ENCODE measurements around the gene SMPD4.
"Not testable (repeated sequence)": the region's sequence is repeated elsewhere in the genome, so short reads cannot be mapped to it uniquely, and the experiment has no call there.

The SMPD4 gene, protein sequence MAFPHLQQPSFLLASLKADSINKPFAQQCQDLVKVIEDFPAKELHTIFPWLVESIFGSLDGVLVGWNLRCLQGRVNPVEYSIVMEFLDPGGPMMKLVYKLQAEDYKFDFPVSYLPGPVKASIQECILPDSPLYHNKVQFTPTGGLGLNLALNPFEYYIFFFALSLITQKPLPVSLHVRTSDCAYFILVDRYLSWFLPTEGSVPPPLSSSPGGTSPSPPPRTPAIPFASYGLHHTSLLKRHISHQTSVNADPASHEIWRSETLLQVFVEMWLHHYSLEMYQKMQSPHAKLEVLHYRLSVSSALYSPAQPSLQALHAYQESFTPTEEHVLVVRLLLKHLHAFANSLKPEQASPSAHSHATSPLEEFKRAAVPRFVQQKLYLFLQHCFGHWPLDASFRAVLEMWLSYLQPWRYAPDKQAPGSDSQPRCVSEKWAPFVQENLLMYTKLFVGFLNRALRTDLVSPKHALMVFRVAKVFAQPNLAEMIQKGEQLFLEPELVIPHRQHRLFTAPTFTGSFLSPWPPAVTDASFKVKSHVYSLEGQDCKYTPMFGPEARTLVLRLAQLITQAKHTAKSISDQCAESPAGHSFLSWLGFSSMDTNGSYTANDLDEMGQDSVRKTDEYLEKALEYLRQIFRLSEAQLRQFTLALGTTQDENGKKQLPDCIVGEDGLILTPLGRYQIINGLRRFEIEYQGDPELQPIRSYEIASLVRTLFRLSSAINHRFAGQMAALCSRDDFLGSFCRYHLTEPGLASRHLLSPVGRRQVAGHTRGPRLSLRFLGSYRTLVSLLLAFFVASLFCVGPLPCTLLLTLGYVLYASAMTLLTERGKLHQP
- total RNA-seq, result 69.8 to 73.8 reads per million in 2 donors

DNA sequence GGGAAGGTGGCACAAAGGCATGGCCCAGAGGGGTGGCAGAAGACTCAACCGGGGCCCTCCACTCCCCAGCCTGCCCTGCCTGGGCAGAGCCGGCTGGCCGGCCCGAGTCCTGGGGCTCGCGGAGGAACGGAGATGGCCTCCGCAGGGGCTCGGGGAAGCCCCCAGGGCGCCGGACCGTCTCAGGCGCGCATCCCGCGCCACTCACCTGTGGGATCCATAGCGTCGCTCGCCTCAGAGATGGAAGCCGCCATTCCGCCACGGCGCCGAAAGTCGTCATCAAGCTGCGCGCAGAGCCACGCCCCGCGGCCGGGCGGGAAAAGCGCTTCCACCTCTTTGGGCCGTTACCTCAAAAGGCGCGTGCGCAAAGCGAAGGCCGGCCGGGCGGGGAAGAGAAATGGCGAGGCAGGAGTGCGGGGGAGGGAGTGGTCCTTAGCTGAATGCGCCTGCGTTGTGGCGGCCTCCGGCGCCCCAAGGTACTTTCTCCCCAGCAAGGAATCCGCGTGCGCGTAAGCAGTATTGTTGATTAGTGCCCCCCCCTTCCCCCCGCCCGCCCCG is at the start of gene SMPD4:
TSS of gene SMPD4 (minus strand) at position 278 of the 555 bp plus-strand sequence. CDS start 5,010 bp downstream, outside the sequence.
- peak; percentile 97 for DNase-seq

DNA sequence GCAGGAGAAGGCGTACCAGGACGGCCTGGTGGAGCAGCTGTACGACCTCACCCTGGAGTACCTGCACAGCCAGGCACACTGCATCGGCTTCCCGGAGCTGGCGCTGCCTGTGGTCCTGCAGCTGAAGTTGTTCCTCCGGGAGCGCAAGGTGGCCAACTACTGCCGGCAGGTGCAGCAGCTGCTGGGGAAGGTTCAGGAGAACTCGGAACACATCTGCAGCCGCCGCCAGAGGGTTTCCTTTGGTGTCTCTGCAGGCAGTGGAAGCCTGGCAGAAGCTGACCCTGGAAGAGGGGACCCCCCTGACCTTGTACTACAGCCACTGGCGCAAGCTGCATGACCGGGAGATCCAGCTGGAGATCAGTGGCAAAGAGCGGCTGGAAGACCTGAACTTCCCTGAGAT is 49.5 kb upstream of the SMPD4 start:
- DNase-seq, result not testable (repeated sequence)

DNA sequence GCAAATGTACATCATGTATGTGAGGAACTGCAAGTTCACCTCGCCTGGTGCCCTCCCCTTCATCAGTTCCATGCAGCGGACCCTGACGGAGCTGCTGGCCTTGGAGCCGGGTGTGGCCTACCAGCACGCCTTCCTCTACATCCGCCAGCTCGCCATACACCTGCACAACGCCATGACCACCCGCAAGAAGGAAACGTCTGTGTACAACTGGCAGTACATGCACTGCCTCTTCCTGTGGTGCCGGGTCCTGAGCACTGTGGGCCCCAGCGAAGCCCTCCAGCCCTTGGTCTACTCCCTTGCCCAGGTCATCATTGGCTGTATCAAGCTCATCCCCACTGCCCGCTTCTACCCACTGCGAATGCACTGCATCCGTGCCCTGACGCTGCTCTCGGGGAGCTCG is 49.0 kb upstream of the SMPD4 start:
- DNase-seq, result not testable (repeated sequence)

DNA sequence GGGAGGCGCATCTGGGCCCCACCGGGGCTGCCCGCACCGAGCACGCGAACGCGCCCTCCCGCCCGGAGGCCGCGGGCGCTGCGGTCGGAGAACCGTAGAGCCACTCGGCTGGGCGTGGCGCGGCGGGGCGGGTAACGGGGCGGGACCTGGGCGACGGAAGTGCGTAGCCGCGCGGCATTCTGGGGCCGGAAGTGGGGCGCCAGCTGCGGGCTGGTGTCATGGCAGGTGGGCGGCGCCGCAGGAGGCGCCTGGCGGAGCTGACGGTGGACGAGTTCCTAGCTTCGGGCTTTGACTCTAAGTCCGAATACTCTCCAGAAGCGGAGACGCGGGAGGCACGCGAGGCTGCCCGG is 47.7 kb upstream of the SMPD4 start:
- DNase-seq, result not testable (repeated sequence)

DNA sequence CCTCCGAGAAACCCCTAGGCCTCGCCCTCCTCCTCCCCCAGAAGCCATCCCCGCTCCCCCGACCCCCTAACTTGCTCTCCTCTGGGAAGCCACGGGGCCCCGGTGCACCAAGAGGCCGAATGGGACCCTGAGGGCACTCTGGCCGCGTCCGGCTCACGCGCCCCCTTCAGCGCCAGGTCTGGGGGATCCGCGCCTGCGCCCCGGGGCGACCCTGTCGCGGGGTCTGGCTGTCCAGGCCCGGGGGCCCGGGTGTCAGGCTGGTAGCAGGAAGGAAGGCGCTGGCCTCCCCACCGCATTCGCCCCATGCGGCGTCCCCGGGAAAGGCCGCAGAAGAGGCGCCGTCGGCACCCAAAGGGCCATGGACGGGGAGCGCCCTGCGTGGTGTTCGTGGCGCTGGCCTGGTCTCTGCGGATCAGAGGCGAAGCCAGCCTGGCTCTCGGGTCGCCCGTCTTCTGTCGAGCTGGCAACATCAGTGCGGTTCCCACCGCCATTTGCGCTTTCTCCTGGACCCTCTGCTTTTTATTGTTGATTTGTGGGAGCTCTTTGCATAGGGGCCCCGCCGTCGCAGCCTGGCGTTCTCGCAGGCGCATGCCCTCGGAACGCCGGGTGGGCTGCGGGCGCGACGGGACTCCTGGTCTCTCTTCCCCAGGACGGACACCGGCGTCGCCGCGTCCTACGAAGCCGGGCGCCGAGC is 47.2 kb upstream of the SMPD4 start:
- not testable (repeated sequence) for DNase-seq

DNA sequence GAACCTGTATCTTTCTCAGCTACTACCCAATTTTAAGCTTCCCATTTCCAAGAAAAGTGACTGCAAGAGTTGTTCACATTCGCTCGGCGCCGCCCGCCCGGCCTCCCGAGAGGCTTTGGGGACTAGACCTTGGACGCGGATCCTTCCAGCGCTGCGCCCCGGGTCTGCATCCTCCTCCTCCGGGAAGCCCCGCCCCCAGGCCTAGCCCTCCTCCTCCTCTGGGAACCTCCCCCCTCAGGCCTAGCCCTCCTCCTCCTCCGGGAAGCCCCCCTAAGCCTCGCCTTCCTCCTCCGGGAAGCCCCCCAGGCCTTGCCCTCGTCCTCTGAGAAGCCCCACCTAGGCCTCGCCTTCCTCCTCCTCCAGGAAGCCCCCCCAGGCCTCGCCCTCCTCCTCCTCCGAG is 46.6 kb upstream of the SMPD4 start:
- not testable (repeated sequence) for DNase-seq

DNA sequence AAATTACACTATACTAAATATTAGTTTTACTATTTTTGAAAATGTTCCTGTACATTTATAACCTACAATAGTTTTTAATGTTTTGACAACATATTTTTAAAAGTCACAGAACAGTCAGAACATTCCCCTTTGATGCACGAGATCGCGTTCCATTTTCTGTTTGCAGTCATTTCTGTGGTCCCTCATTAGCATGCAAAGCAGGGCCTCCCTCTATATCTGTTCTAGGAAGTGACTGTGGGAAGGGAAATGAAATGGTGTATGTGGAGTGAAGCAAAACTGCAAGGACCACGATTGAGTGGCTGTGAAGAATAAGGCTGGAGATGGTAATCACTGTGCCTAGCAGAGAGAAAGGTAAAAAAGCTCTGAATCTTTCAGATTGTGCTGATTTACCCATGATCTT is 41.1 kb upstream of the SMPD4 start:
- not testable (repeated sequence) for DNase-seq

DNA sequence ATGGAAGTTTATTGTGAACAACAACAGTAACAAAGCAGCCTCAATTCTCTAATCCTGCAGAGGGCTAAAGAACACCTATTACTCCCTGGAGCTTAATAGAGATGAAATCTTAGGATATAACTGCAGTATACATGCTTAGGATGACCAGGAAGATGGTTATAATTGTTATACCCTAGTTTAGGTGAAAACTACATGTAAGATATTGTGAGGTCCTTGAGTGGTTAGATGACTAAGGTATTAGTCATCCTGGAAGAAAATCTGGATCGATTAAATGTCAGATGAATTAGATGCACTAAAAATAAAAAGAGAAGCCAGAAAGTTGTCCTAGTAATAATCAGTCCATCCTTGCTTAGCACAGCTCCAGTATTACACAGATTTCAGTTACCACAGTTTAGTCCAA is 39.1 kb upstream of the SMPD4 start:
- DNase-seq, result not testable (repeated sequence)

DNA sequence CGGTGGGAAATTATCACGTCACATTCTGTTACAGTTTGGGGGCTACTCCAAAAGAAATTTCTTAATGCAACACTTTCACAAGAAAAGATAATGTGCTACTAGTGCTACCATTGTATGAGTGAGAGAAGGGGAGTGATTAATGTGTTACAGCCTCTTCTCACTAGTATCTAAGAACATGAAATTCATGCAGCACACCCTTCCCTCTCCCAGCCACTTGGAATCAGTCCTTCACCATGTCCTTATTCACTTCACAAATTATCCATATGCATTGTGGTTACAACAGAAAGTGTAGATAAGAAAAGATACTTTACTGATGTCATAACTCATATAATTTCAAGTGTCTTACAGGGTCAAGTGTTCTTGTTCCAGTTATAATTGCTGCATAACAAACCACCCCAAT is 37.7 kb upstream of the SMPD4 start:
- not testable (repeated sequence) for DNase-seq

DNA sequence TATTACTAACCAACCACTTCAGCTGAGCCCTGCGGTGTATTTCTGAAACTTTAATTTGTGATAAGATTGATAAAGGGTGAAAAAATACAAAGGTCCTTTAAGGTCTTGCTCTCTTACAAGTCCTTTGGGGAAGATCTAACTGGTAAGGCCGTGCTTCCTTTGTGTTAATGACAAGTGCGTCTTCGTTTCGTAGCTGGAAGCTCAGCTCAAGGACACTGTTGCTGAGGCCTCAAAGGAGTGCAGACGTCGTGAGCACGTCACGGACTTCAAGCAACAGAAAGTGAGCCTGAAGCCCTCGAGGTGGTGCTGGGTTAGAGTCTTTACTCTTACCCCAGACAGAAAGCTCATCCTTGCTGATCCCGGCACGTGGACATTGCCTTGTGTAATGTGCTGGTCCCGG is 25.6 kb upstream of the SMPD4 start:
- DNase-seq, result not testable (repeated sequence)

DNA sequence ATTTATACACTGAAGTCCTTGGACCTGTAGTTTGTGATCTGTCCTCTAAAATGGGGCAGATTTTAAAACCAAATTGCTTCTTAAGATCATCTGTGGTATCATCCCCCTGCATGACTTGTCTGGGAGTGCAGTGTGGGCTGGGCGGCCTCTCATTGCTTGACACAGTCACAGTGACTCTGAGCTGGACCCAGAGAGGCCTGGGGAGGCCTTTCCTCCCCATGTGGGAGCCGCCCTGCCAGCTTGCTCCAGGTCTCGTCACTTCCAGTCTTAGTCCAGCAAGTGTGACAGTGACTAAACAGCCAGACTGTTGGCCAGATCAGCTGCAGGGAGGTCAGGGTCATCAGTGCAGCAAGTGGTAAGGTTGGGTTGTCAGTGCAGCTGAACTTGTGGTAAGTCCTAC is 21.7 kb upstream of the SMPD4 start:
- not testable (repeated sequence) for DNase-seq

DNA sequence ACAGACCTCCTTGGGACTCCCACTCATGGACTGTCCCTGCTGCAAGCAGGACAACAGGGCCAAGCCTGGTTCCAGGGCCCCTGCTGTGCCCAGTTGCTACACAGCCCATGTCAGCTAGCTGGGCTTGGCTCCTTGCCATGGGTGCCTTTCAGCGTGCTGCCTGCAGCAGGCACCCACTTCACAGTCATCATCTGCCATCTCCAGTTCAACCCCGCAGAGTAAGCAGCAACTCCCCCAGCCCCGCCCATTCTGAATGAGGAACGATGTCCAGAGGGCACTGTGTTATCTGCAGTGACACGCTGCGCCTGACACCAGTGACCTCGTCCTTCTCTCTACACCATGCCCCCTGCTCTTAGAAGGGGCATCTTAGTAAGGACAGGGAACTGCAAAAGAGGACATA is 21.1 kb upstream of the SMPD4 start:
- not testable (repeated sequence) for DNase-seq

DNA sequence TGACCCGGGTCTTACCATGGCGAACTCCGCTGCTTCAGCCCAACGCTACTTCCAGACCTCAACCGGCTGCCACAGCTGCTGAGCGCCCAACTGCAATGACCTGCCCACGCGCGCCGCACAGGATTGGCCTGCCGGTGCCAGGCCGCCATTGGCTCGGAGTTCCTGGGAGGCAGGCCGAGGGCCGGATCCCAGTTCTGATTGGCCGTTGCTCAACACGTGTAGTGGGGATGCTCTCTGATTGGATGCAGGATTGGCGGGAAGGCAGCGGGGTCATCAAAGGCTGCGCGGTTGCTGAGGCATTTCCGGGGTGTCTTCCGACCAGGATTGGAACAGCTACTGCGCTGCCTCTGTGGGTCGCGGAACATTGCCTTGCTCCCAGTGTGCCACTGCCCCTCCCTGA is 16.9 kb upstream of the SMPD4 start, which contains the start of gene TUBA3E:
TSS of gene TUBA3E (minus strand) at position 97 of the 400 bp plus-strand sequence. CDS start at position 18, 79 bp downstream.
- DNase-seq, result no peak

DNA sequence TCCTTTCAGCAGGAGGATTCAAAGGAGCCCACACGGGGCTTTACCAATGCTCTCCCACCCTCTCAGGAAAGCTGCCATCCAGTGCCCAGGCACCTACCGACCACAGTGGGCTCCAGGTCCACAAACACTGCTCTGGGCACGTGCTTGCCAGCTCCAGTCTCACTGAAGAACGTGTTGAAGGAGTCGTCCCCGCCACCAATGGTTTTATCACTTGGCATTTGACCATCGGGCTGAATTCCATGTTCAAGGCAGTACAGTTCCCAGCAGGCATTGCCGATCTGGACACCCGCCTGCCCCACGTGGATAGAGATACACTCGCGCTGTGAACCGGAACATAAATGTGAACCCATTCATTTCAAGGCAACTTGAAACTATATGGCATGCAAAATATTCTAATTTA is 14.7 kb upstream of the SMPD4 start:
- DNase-seq, result not testable (repeated sequence)

DNA sequence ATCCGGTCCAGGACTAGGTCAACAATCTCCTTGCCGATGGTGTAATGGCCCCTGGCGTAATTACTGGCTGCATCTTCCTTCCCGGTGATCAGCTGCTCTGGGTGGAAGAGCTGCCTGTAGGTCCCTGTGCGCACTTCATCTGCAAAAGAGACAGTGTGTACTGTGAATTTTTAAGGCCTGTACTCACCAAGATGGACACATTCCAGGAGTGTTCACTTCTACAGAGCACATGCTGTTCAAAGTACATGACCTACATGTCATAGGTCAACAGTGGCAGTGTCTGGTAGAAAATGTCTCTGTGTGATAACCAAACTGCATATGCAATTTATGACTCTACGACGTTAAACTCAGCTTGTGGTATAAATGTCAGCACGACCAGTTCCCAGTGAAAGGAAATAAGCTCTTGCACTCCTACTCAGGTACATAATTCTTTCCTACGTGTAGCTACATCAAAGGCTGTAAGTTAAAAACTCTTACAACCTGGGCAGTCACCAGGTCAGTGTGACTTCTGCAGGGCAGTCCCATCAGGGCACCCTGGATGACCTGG is 13.8 kb upstream of the SMPD4 start:
- not testable (repeated sequence) for DNase-seq

DNA sequence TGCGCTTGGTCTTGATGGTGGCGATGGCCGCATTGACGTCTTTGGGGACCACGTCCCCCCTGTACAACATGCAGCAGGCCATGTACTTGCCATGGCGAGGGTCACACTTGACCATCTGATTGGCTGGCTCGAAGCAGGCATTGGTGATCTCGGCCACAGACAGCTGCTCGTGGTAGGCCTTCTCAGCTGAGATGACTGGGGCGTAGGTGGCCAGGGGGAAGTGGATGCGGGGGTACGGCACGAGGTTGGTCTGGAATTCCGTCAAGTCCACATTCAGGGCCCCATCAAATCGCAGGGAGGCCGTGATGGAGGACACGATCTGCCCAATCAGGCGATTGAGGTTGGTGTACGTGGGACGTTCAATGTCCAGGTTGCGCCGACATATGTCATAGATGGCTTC is 12.4 kb upstream of the SMPD4 start:
- DNase-seq, result not testable (repeated sequence)

DNA sequence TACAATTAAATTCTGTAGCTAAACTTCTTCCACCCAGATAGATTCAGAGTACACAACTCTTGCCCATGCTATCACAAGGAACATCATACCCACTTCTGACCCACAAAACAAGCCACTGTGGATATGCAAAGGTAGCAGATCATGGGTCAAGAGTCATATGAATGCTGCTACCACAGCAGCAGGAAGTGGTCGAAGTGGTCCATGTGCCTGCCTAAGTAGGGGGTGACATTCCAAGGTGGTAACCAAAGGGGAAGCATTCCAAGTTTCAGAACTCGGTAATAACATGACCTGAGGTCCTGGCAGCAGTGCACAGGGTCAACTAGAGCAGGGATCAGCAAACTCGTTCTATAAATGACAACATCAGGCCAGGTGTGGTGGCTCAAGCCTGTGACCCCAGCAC is 11.0 kb upstream of the SMPD4 start:
- DNase-seq, result not testable (repeated sequence)

DNA sequence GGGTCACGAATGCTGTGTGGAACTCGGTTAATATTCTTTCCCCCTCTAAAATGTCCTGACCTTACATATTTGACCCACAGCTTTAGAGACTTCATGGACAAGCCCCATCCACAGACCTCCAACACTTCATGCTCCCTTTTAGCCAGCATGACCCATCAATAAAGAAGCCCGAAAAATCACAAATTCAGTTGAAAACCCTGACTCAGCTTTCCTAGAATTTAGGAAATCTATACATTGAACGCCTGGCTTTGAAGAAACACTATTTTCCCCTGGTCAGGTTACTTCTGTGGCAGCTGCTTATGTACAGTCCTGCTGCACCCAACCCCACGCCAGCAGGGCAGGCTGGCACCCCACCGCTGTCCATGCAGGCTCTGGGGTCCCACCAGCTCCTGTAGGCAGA is 9.9 kb upstream of the SMPD4 start:
- not testable (repeated sequence) for DNase-seq

DNA sequence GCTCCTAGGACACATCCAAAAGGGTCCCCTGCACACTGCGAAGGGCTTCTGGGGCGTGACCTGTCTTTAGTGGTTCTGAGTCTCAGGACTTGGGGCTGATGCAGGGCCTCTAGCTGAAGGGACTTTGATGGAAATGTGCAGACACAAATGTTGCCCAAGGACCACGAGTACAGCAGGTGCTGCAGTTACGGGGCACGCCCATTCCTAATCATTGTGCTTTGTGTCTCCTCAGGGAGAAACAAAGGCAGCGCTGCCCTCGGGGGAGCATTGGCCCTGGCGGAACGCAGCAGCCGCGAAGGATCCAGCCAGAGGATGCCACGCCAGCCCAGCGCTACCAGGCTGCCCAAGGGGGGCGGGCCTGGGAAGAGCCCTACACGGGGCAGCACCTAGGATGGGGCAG is 8.8 kb upstream of the SMPD4 start:
- no peak for DNase-seq

DNA sequence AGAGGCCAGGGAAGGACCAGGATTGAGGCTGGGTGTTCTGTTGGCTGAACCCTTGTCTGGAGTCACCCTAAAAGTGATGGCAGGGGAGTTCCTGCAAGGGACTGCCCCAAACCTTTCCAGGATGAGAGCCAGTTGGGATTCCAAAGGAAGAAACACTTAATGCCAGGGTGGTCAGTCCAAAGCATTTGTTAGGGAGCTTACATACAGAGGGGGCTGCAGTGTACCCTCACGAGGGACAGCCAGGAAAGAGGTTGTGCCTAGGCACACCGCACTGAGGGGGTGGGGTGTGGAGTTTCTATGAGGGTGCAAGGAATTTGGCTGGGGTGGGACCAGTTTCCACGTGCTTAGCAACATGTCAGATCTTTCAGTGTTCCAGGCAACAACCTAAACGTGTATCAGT is 7.6 kb upstream of the SMPD4 start:
- not testable (repeated sequence) for DNase-seq

DNA sequence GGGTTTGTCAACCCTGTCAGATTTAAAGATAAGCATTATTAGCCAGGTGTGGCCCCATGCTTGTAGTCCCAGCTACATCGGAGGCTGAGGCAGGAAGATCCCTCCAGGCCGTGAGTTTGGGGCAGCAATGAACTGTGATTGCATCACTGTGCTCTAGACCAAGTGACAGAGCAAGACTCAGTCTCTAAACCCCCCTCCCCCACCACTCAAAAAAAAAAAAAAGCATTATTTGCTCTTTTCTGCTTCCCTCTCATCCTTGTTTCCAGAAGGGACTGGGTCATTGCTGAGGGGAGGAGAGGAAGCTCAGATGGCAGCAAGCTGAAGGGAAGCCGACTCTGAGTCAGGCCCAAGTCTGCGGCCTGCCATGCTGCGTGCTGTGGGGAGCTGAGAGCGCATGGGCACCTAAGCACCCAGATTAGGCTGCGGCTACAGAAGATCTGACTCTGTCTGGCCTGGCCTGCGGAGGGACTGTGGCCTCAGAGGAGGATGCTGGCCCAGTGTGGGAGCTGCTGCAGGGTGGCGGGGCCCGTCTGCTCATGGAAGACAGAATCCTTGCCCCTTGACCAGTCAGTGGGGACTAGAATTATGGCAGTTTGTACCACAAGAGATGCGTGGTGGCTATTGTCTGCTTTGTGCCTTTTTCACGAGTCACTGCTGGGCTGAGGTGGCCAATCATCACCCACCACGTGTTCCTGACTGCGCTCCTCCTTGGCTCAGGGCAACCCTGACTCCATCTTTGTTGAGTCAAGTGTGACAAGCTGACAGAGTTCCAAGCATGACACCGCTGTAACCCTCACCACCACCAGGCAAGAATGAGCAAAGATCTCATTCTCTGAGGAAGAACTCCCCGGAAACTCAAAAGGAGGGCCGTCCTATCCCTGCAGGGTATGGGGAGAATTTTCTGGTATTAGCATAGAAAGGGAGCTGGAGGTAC is 6.7 kb upstream of the SMPD4 start:
- DNase-seq, result not testable (repeated sequence)
